Measurements from ENCODE around the gene GGT7. TPM values are rescaled to one million over a fixed set of nuclear protein-coding genes. Genes with fewer than 3 reads are reported as not detected.
"Not testable (repeated sequence)": the region's sequence is repeated elsewhere in the genome, so short reads cannot be mapped to it uniquely, and the experiment has no call there.

The GGT7 gene
- total and polyA plus RNA-seq, 5 donors from 2014 or later: 3.9 to 20.9 (median 6.7) TPM

DNA sequence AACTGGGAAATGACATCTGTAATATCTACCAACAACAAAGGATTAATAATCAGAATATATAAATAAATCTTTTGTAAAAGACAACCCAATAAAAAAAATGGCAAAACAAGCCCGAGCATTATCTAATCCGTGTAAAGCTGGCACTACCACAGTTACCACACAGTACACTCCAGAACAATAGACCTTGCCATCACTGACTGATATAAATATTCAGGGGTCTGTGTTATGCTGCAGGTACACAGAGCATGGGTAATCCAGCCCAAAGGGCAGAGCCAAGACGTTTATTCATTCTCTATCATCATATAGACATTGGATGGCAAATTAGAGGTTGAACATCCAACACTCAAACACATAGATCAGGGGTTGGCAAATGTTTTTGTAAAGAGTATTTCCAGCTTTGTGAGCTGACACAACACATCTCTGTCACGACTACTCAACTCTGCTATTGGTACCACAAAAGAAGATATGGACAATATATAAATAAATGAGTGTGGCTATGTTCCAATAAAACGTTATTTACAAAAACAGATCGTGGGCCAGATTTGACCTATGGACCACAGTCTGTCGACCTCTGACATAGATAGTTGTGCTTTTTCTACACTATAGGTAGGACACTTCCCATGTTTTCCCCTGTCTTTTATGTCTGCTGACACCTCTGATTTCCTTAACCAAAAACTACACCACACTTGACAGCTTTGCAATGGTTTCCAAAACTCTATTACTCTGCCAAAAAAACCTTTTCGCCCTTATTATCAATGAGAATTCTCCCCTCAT, 51.7 kb downstream of the GGT7 start:
- peaks cover 40% of the 10 kb centered on the region for H3K4me1 ChIP-seq (ENCODE audit: control insufficient read depth, insufficient read depth, low read length, poor library complexity, severe bottlenecking)
- peaks cover 5% of the 10 kb centered on the region for H3K36me3 Mint-ChIP-seq
- no peak overlapping the region for H3K27ac Mint-ChIP-seq
- H3K4me3 Mint-ChIP-seq: peak overlapping the region in 2 of 4 donors; percentile 38 to 57
- ATAC-seq (ENCODE audit: low read depth in 2 of 2): no peak
- no peak for DNase-seq
- peaks cover 5% of the 10 kb centered on the region for H3K27me3 Mint-ChIP-seq
- peaks cover 42 to 73% (median 59%) of the 10 kb centered on the region in 4 donors for H3K4me1 Mint-ChIP-seq
- H3K9me3 Mint-ChIP-seq: no peaks in the 10 kb centered on the region
- no peaks in the 10 kb centered on the region for H3K27me3 ChIP-seq (ENCODE audit: control insufficient read depth, insufficient read depth, low read length)
- no peaks in the 10 kb centered on the region for H3K36me3 ChIP-seq (ENCODE audit: control insufficient read depth, insufficient read depth, low read length)
- no peak overlapping the region for H3K4me3 ChIP-seq (ENCODE audit: low read depth, low read length)
- no peaks in the 10 kb centered on the region for H3K9me3 ChIP-seq (ENCODE audit: control insufficient read depth in 2 of 2, low read length in 2 of 2)
- H3K27ac ChIP-seq (ENCODE audit: insufficient read depth, low read length, poor library complexity, severe bottlenecking): no peak overlapping the region

DNA sequence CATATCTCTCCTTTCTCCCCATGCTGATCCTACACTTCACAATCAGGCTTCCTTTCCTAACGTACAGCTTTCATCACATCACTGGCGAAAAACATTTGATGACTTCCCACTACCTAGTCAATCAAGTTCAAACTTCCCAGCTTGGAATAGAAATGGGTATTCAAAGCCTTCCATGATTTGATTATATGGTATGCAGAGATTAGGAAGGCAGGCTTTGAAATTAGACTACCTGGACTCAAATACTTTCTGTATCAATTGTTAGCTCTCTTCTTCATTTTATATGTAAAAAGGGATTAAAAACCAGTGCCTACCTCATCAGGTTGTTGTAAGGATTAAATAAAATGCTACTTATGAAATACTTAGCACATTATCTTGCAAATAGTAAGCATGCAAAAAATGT, 54.9 kb downstream of the GGT7 start:
- H3K4me1 Mint-ChIP-seq: peaks cover 40 to 59% (median 53%) of the 10 kb centered on the region in 4 donors
- no peak overlapping the region for H3K27ac Mint-ChIP-seq
- H3K27me3 ChIP-seq (ENCODE audit: control insufficient read depth, insufficient read depth, low read length): no peaks in the 10 kb centered on the region
- peaks cover 5% of the 10 kb centered on the region for H3K36me3 Mint-ChIP-seq
- H3K9me3 ChIP-seq (ENCODE audit: control insufficient read depth in 2 of 2, low read length in 2 of 2): no peaks in the 10 kb centered on the region
- no peak overlapping the region for H3K4me3 ChIP-seq (ENCODE audit: low read depth, low read length)
- H3K4me1 ChIP-seq (ENCODE audit: control insufficient read depth, insufficient read depth, low read length, poor library complexity, severe bottlenecking): peaks cover 14% of the 10 kb centered on the region
- no peak overlapping the region for H3K27ac ChIP-seq (ENCODE audit: insufficient read depth, low read length, poor library complexity, severe bottlenecking)
- DNase-seq: no peak
- no peaks in the 10 kb centered on the region for H3K27me3 Mint-ChIP-seq
- ATAC-seq (ENCODE audit: low read depth in 2 of 2): no peak
- no peak overlapping the region for H3K4me3 Mint-ChIP-seq
- H3K9me3 Mint-ChIP-seq: no peaks in the 10 kb centered on the region
- H3K36me3 ChIP-seq (ENCODE audit: control insufficient read depth, insufficient read depth, low read length): no peaks in the 10 kb centered on the region

GRCh38 chr20:34817072-34817471, 55.6 kb downstream of the GGT7 start:
- H3K9me3 Mint-ChIP-seq: no peaks in the 10 kb centered on the region
- peaks cover 35 to 56% (median 50%) of the 10 kb centered on the region in 4 donors for H3K4me1 Mint-ChIP-seq
- peaks cover 3% of the 10 kb centered on the region for H3K36me3 Mint-ChIP-seq

GRCh38 chr20:34815636-34816035, 57.0 kb downstream of the GGT7 start:
- H3K4me1 Mint-ChIP-seq: peaks cover 33 to 50% (median 44%) of the 10 kb centered on the region in 4 donors
- Histone ChIP-seq H3K4me3 (ENCODE audit: low read depth, low read length) (no peak overlapping the region), H3K36me3 (ENCODE audit: control insufficient read depth, insufficient read depth, low read length) (no peaks in the 10 kb centered on the region), H3K27me3 (ENCODE audit: control insufficient read depth, insufficient read depth, low read length) (no peaks in the 10 kb centered on the region), H3K27ac (ENCODE audit: insufficient read depth, low read length, poor library complexity, severe bottlenecking) (no peak overlapping the region), H3K4me1 (ENCODE audit: control insufficient read depth, insufficient read depth, low read length, poor library complexity, severe bottlenecking) (peaks cover 4% of the 10 kb centered on the region), H3K9me3 (ENCODE audit: control insufficient read depth in 2 of 2, low read length in 2 of 2) (no peaks in the 10 kb centered on the region)
- no peak overlapping the region for H3K4me3 Mint-ChIP-seq
- ATAC-seq (ENCODE audit: low read depth in 2 of 2): no peak
- H3K9me3 Mint-ChIP-seq: no peaks in the 10 kb centered on the region
- no peaks in the 10 kb centered on the region for H3K27me3 Mint-ChIP-seq
- no peaks in the 10 kb centered on the region for H3K36me3 Mint-ChIP-seq
- DNase-seq: no peak
- H3K27ac Mint-ChIP-seq: no peak overlapping the region

More at GRCh38 chr20:34817072-34817471, 55.6 kb downstream of the GGT7 start:
- ATAC-seq (ENCODE audit: low read depth in 2 of 2) (no peak), DNase-seq (no peak)
- H3K36me3 ChIP-seq (ENCODE audit: control insufficient read depth, insufficient read depth, low read length): no peaks in the 10 kb centered on the region
- no peak overlapping the region for H3K4me3 Mint-ChIP-seq
- H3K27me3 Mint-ChIP-seq: no peaks in the 10 kb centered on the region
- no peak overlapping the region for H3K27ac ChIP-seq (ENCODE audit: insufficient read depth, low read length, poor library complexity, severe bottlenecking)
- no peaks in the 10 kb centered on the region for H3K27me3 ChIP-seq (ENCODE audit: control insufficient read depth, insufficient read depth, low read length)
- H3K4me1 ChIP-seq (ENCODE audit: control insufficient read depth, insufficient read depth, low read length, poor library complexity, severe bottlenecking): peaks cover 7% of the 10 kb centered on the region
- no peaks in the 10 kb centered on the region for H3K9me3 ChIP-seq (ENCODE audit: control insufficient read depth in 2 of 2, low read length in 2 of 2)
- H3K4me3 ChIP-seq (ENCODE audit: low read depth, low read length): no peak overlapping the region
- no peak overlapping the region for H3K27ac Mint-ChIP-seq

DNA sequence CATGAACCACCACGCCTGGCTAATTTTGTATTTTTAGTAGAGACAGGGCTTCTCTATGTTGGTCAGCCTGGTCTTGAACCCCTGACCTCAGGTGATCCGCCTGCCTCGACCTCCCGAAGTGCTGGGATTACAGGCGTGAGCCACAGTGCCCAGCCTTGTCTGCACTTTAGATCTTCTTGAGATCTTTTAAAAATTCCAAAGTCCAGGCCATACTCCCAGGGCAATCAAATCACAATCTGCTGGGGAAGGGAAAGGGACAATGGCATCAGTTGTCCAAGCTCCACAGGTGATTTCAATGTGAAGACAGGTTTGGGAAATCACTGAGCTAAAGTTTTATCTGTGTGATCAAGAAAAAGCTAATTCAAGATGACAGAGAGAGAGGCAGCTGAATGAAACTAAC, 64.1 kb downstream of the GGT7 start:
- Mint-ChIP-seq H3K4me1 (peaks cover 12 to 29% (median 27%) of the 10 kb centered on the region in 4 donors), H3K36me3 (no peaks in the 10 kb centered on the region), H3K27ac (no peak overlapping the region), H3K27me3 (no peaks in the 10 kb centered on the region), H3K9me3 (no peaks in the 10 kb centered on the region), H3K4me3 (no peak overlapping the region)
- DNase-seq (no peak), ATAC-seq (ENCODE audit: low read depth in 2 of 2) (no peak)
- no peak overlapping the region for H3K27ac ChIP-seq (ENCODE audit: insufficient read depth, low read length, poor library complexity, severe bottlenecking)
- H3K4me1 ChIP-seq (ENCODE audit: control insufficient read depth, insufficient read depth, low read length, poor library complexity, severe bottlenecking): no peaks in the 10 kb centered on the region
- H3K27me3 ChIP-seq (ENCODE audit: control insufficient read depth, insufficient read depth, low read length): no peaks in the 10 kb centered on the region
- peaks cover 2% of the 10 kb centered on the region for H3K36me3 ChIP-seq (ENCODE audit: control insufficient read depth, insufficient read depth, low read length)
- H3K9me3 ChIP-seq (ENCODE audit: control insufficient read depth in 2 of 2, low read length in 2 of 2): no peaks in the 10 kb centered on the region
- no peak overlapping the region for H3K4me3 ChIP-seq (ENCODE audit: low read depth, low read length)

- H3K27me3 Mint-ChIP-seq; H3K4me3 Mint-ChIP-seq; H3K9me3 Mint-ChIP-seq; H3K27ac ChIP-seq (ENCODE audit: insufficient read depth, low read length, poor library complexity, severe bottlenecking); H3K4me1 ChIP-seq (ENCODE audit: control insufficient read depth, insufficient read depth, low read length, poor library complexity, severe bottlenecking); H3K9me3 ChIP-seq (ENCODE audit: control insufficient read depth in 2 of 2, low read length in 2 of 2); DNase-seq; ATAC-seq (ENCODE audit: low read depth in 2 of 2); H3K27ac Mint-ChIP-seq; H3K36me3 ChIP-seq (ENCODE audit: control insufficient read depth, insufficient read depth, low read length); H3K36me3 Mint-ChIP-seq; H3K27me3 ChIP-seq (ENCODE audit: control insufficient read depth, insufficient read depth, low read length); H3K4me3 ChIP-seq (ENCODE audit: low read depth, low read length): not testable (repeated sequence)
- peaks cover 12 to 35% (median 27%) of the 10 kb centered on the region in 4 donors for H3K4me1 Mint-ChIP-seq
These were observed 64.7 kb downstream of the GGT7 start for GRCh38 chr20:34807944-34808465.

GRCh38 chr20:34806255-34806654, 66.4 kb downstream of the GGT7 start:
- no peaks in the 10 kb centered on the region for H3K4me1 ChIP-seq (ENCODE audit: control insufficient read depth, insufficient read depth, low read length, poor library complexity, severe bottlenecking)
- H3K27me3 Mint-ChIP-seq: no peaks in the 10 kb centered on the region
- peaks cover 2% of the 10 kb centered on the region for H3K36me3 ChIP-seq (ENCODE audit: control insufficient read depth, insufficient read depth, low read length)
- DNase-seq (no peak), ATAC-seq (ENCODE audit: low read depth in 2 of 2) (no peak)
- no peaks in the 10 kb centered on the region for H3K27me3 ChIP-seq (ENCODE audit: control insufficient read depth, insufficient read depth, low read length)
- no peaks in the 10 kb centered on the region for H3K9me3 ChIP-seq (ENCODE audit: control insufficient read depth in 2 of 2, low read length in 2 of 2)
- no peak overlapping the region for H3K27ac ChIP-seq (ENCODE audit: insufficient read depth, low read length, poor library complexity, severe bottlenecking)
- H3K4me3 Mint-ChIP-seq: no peak overlapping the region
- H3K27ac Mint-ChIP-seq: peak overlapping the region in 1 of 3 donors; percentile 12
- peaks cover 7% of the 10 kb centered on the region for H3K36me3 Mint-ChIP-seq
- H3K4me1 Mint-ChIP-seq: peaks cover 13 to 34% (median 31%) of the 10 kb centered on the region in 4 donors
- H3K9me3 Mint-ChIP-seq: no peaks in the 10 kb centered on the region
- no peak overlapping the region for H3K4me3 ChIP-seq (ENCODE audit: low read depth, low read length)

DNA sequence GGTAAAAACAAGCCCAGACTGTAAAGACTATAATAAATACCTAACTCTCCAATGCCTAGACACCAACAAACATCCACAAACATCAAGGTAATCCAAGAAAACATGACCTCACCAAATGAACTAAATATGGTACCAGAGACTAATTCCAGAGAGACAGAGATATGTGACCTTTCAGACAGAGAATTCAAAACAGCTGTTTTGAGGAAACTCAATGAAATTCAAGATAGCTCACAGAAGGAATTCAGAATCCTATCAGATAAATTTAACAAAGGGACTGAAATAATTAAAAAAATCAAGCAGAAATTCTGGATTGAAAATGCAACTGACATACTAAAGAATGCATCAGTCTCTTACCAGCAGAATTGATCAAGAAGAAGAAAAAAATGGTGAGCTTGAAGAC, 73.8 kb downstream of the GGT7 start:
- Histone ChIP-seq H3K9me3 (ENCODE audit: control insufficient read depth in 2 of 2, low read length in 2 of 2) (no peaks in the 10 kb centered on the region), H3K36me3 (ENCODE audit: control insufficient read depth, insufficient read depth, low read length) (no peaks in the 10 kb centered on the region), H3K27ac (ENCODE audit: insufficient read depth, low read length, poor library complexity, severe bottlenecking) (no peak overlapping the region), H3K27me3 (ENCODE audit: control insufficient read depth, insufficient read depth, low read length) (no peaks in the 10 kb centered on the region), H3K4me3 (ENCODE audit: low read depth, low read length) (no peak overlapping the region), H3K4me1 (ENCODE audit: control insufficient read depth, insufficient read depth, low read length, poor library complexity, severe bottlenecking) (peaks cover 3% of the 10 kb centered on the region)
- Mint-ChIP-seq H3K9me3 (no peaks in the 10 kb centered on the region), H3K4me1 (peaks cover 35 to 62% (median 49%) of the 10 kb centered on the region in 4 donors), H3K36me3 (peaks cover 7% of the 10 kb centered on the region), H3K27me3 (no peaks in the 10 kb centered on the region), H3K4me3 (no peak overlapping the region), H3K27ac (no peak overlapping the region)
- no peak for DNase-seq
- ATAC-seq (ENCODE audit: low read depth in 2 of 2): no peak
